ENCODE results near the gene PPP1R3F. TPM values are rescaled to one million over a fixed set of nuclear protein-coding genes. Genes with fewer than 3 reads are reported as not detected.
A peak's percentile ranks its signal among the peaks of the same experiment; 100 is the strongest.
"Not testable (repeated sequence)": the region's sequence is repeated elsewhere in the genome, so short reads cannot be mapped to it uniquely, and the experiment has no call there.

The PPP1R3F gene
- total RNA-seq, 2 experiments from 2014 or later = 7.0 to 8.1 TPM

DNA sequence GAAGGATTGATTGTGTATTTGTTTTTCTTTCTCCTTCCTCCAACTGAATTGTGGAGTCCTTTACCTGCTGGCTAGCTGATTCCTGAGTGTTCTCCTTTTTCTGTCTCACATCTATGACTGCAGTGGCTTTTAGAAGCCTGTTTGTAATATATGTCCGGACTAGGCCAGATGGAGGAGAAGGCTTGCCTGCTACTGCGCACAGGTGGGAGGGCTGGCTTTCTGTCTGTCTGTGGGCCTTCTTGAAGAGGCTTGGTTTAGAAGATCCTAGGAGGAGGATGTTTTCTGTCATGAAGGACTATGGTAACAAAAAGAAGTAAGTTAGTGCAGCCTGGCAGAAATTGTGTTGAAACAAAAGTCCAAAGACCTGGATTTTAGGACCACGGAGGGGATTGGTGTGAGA is 8.5 kb downstream of the PPP1R3F start:
- no peaks in the 10 kb centered on the region for H3K9me3 Mint-ChIP-seq
- H3K36me3 Mint-ChIP-seq = peaks cover 12% of the 10 kb centered on the region
- peak overlapping the region; percentile 73 for H3K4me3 Mint-ChIP-seq
- intact Hi-C loops (cut with micrococcal nuclease) = loop anchor here (10.0 kb wide), 1 partner anchor 703 kb away; the partner anchor contains the start of gene RBM3
- DNase-seq = no peak
- no peaks in the 10 kb centered on the region for H3K27me3 Mint-ChIP-seq
- POLR2A ChIA-PET = interaction anchor here (2.0 kb wide), 1 partner anchor 9 kb away, joined by 6 read pairs; the partner anchor contains the start of gene PPP1R3F
- CTCF ChIA-PET = interaction anchor here (1.1 kb wide), 1 partner anchor 9 kb away, joined by 4 read pairs; no protein-coding TSS in a partner anchor
- peaks cover 85% of the 10 kb centered on the region for H3K4me1 Mint-ChIP-seq (ENCODE audit: low read depth)
- H3K27ac Mint-ChIP-seq = peak overlapping the region; percentile 100

DNA sequence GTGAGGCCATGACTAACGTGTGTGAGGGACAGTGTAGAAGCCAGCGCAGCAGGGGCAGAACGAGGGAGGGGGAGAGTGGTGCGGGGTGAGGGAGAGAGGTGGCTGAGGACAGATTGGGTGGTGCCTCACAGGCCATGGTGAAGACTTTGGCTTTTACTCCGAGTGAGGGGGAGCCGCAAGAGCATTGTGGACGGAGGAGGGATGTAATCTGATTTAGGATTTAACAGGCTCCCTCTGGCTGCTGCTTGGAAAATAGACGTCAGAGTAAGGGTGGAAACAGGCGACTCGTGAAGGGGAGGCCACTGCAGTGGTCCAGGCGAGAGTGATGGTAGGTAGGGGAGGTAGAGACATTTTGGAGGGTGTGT is 13.0 kb downstream of the PPP1R3F start:
- no peak for DNase-seq
- CTCF ChIA-PET = no interaction called here
- POLR2A ChIA-PET = no interaction called here

DNA sequence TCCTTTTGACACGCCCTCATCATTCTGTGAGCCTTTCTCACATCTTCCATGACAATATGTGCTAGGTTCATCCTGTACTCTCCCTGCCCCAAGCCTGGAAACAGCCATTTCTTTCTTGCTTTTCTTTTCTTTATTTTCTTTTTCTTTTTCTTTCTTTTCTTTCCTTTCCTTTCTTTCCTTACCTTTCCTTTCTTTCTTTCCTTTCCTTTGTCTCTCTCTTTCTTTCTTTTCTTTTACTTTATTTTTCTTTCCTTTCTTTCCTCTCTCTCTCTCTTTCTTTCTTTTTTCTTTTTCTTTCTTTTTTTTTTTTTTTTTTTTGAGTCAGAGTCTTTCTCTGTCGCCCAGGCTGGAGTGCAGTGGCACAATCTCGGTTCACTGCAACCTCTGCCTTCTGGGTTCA is 14.6 kb downstream of the PPP1R3F start:
- ChIA-PET POLR2A (no interaction called here), CTCF (interaction anchor here (0.7 kb wide), 1 partner anchor 24 kb away, joined by 3 read pairs; no protein-coding TSS in a partner anchor)
- no peaks in the 10 kb centered on the region for H3K9me3 Mint-ChIP-seq
- H3K27me3 Mint-ChIP-seq = no peaks in the 10 kb centered on the region
- H3K4me3 Mint-ChIP-seq = no peak overlapping the region
- no peak for DNase-seq
- no peak overlapping the region for H3K27ac Mint-ChIP-seq
- peaks cover 45% of the 10 kb centered on the region for H3K4me1 Mint-ChIP-seq (ENCODE audit: low read depth)
- intact Hi-C loops (cut with micrococcal nuclease) = no loop called here
- H3K36me3 Mint-ChIP-seq = no peaks in the 10 kb centered on the region

More for the DNA sequence above, 13.0 kb downstream of the PPP1R3F start:
- intact Hi-C loops (cut with micrococcal nuclease) = no loop called here
- Mint-ChIP-seq H3K9me3 (no peaks in the 10 kb centered on the region), H3K27ac (peak overlapping the region; percentile 33), H3K27me3 (no peaks in the 10 kb centered on the region), H3K4me1 (ENCODE audit: low read depth) (peaks cover 48% of the 10 kb centered on the region), H3K4me3 (no peak overlapping the region), H3K36me3 (no peaks in the 10 kb centered on the region)

DNA sequence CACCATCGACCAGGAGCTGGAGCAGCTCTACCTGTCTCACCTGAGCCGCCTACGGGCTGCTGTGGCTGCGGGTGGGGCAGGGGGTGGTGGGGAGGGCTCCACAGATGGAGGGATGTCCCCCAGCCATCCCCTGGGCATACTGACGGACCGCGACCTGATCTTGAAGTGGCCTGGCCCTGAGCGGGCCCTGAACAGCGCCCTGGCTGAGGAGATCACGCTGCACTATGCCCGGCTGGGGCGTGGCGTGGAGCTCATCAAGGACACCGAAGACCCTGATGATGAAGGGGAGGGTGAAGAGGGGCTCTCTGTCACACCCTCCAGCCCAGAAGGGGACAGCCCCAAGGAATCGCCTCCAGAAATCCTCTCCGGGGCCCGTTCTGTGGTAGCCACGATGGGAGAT is 16.5 kb downstream of the PPP1R3F start:
- no peak overlapping the region for H3K4me3 Mint-ChIP-seq
- no peak overlapping the region for H3K27ac Mint-ChIP-seq
- H3K9me3 Mint-ChIP-seq = no peaks in the 10 kb centered on the region
- peaks cover 34% of the 10 kb centered on the region for H3K4me1 Mint-ChIP-seq (ENCODE audit: low read depth)
- POLR2A ChIA-PET = no interaction called here
- DNase-seq = no peak
- H3K27me3 Mint-ChIP-seq = no peaks in the 10 kb centered on the region
- intact Hi-C loops (cut with micrococcal nuclease) = no loop called here
- no peaks in the 10 kb centered on the region for H3K36me3 Mint-ChIP-seq
- CTCF ChIA-PET = interaction anchor here (1.3 kb wide), 1 partner anchor 9 kb away, joined by 4 read pairs; no protein-coding TSS in a partner anchor

DNA sequence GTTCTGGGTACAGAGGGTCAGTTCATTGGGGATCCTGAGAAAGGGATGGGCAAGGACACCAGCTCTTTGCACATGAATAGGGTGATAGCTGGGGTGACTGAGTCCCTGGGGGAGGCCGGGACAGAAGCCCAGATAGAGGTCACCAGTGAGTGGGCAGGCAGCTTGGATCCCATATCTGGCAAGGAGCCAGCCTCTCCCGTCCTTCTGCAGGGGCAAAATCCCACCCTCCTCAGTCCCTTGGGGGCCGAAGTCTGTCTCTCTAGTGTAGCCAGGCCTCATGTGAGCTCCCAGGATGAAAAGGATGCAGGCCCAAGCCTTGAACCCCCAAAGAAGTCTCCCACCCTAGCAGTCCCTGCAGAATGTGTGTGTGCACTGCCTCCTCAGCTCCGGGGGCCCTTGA is 17.0 kb downstream of the PPP1R3F start:
- no peak for DNase-seq
- intact Hi-C loops (cut with micrococcal nuclease) = no loop called here
- H3K9me3 Mint-ChIP-seq = no peaks in the 10 kb centered on the region
- no peaks in the 10 kb centered on the region for H3K36me3 Mint-ChIP-seq
- no peaks in the 10 kb centered on the region for H3K27me3 Mint-ChIP-seq
- H3K4me1 Mint-ChIP-seq (ENCODE audit: low read depth) = peaks cover 35% of the 10 kb centered on the region
- ChIA-PET POLR2A (no interaction called here), CTCF (interaction anchor here (1.3 kb wide), 1 partner anchor 9 kb away, joined by 4 read pairs; no protein-coding TSS in a partner anchor)
- no peak overlapping the region for H3K27ac Mint-ChIP-seq
- H3K4me3 Mint-ChIP-seq = no peak overlapping the region

DNA sequence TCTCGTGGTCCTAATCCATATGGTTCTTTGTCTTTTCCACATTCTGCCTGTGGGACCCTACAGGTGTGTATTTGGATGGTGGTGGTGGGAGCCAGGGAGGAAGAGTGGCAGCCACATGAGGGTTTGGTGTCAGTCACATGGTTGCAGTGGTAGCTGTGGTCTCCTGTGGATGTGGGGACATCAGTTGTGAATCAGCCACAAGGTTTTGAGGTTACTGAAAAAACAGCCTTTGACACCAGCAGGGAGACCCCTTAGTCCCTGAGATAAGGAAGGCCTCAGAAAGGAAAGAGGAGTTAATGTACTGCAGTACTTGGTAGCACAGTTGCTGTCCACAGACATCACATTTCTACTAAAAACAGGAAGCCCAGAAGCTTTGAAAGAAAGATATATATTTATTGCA is 18.1 kb downstream of the PPP1R3F start:
- intact Hi-C loops (cut with micrococcal nuclease) = no loop called here
- no peak overlapping the region for H3K4me3 Mint-ChIP-seq
- no peak for DNase-seq
- CTCF ChIA-PET = no interaction called here
- H3K9me3 Mint-ChIP-seq = no peaks in the 10 kb centered on the region
- no peaks in the 10 kb centered on the region for H3K36me3 Mint-ChIP-seq
- H3K27ac Mint-ChIP-seq = no peak overlapping the region
- H3K4me1 Mint-ChIP-seq (ENCODE audit: low read depth) = peaks cover 32% of the 10 kb centered on the region
- H3K27me3 Mint-ChIP-seq = no peaks in the 10 kb centered on the region
- POLR2A ChIA-PET = no interaction called here

DNA sequence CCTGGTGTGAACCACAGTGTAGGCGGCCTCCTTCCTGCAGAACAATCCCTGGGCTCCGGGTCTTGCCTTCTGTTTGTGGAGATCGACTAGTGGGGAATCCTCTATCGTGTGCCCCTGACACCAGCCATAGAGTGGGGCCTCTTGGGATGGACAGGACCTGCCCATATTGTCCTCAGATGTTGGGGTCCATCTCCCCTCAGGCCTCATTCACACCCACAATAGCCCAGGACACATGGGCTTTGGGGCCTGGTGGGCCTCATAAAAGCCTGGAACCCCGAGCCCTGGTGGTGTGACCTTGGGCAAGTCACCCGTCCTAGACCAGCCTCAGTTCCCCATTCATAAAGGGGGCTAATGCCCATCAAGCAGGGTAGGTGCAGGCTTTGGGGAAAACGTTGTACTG is 20.6 kb downstream of the PPP1R3F start:
- intact Hi-C loops (cut with micrococcal nuclease) = no loop called here
- no peak for DNase-seq
- H3K36me3 Mint-ChIP-seq = no peaks in the 10 kb centered on the region
- H3K4me1 Mint-ChIP-seq (ENCODE audit: low read depth) = peaks cover 31% of the 10 kb centered on the region
- H3K27ac Mint-ChIP-seq = no peak overlapping the region
- no peaks in the 10 kb centered on the region for H3K9me3 Mint-ChIP-seq
- CTCF ChIA-PET = no interaction called here
- no peaks in the 10 kb centered on the region for H3K27me3 Mint-ChIP-seq
- POLR2A ChIA-PET = no interaction called here
- no peak overlapping the region for H3K4me3 Mint-ChIP-seq

DNA sequence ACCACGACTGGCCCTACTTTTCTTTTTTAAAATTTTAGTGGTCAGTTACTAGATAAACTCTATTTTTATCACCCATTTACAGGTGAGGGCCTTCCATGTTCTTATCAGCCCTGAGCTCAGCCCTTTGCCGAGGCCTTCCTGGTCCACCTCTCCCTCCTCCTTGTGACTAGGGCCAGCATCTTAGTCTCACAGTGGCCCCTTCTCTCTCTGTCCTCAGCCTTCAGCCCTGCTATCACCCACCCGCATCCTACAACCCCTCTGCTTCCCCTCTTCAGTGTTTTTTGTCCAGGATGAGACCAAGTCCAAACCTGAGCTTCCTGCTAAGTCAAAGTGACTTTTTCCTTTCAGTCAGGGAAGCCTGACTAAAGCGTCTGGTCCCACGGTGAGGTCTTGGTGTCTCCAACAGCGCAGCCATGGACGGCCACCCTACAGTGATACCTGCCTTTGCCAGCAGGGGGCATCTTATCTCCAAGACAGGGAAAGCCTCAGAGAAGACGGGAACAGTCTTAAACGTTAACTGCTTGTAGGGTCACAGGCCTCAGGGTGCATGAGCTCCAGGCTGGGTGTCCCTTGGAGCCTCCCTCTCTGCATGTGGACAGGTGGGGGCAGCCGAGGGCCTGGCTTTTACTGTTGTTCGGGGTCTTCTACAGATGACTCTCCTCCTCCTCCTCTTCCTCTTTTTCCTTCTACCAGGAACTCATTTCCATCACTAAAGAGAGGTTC is 22.2 kb downstream of the PPP1R3F start:
- DNase-seq = peak; percentile 79
- intact Hi-C loops (cut with micrococcal nuclease) = loop anchor here (2.0 kb wide), 1 partner anchor 19 kb away; no protein-coding TSS in a partner anchor
- no peak overlapping the region for H3K27ac Mint-ChIP-seq
- H3K27me3 Mint-ChIP-seq = no peaks in the 10 kb centered on the region
- ChIA-PET POLR2A (no interaction called here), CTCF (interaction anchor here (0.8 to 1.4 kb wide), 5 partner anchors 8 to 462 kb away, joined by 3 to 12 read pairs (median 3); no protein-coding TSS in a partner anchor)
- H3K4me3 Mint-ChIP-seq = no peak overlapping the region
- H3K36me3 Mint-ChIP-seq = no peaks in the 10 kb centered on the region
- H3K9me3 Mint-ChIP-seq = no peaks in the 10 kb centered on the region
- peaks cover 32% of the 10 kb centered on the region for H3K4me1 Mint-ChIP-seq (ENCODE audit: low read depth)

DNA sequence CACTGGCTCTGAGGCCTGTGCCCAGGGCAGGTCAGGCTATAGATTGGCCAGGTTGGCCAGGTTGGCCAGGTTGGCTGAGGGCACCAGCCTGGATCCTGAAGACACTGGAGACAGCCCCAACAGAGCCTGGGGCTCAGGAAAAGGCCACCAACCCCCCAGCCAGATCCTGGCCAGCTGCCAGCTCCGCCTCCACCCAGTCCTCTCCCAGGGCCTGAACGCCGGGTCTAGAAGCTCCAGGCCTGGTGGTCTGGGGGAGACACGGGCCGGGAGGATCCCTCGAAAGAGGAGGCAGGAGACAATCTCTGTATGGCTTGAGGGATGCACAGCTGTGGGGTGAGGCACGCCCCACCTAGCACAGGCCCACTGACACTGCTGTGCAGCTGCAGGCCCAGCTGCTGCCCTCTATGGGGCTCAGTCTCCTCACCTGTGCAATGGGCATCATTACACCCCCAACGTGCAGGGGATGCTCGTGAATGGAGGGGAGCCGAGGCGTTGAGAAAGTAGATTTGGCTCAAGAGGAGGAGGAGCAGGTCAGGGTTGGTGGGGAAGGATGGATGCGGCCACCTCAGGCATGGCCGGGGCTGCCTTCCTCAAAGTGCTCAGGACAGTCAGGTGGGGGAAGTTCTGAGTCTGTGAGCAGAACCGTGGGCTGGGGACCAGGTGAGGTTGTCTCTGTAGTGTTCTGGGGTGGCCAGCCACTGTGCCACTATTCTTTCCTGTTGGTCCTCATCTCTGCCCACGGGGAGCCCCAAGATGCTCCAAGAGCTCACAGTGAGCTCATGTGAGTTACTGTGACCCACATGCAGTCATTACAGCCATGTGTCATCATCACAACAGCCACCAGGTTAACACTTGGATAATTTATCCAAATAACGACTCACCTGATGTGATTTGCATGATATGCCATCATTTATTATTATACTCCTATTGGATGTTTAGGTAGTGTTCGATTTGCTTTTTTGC is 23.1 kb downstream of the PPP1R3F start:
- Mint-ChIP-seq H3K4me3 (no peak overlapping the region), H3K9me3 (no peaks in the 10 kb centered on the region), H3K27ac (no peak overlapping the region), H3K27me3 (no peaks in the 10 kb centered on the region), H3K4me1 (ENCODE audit: low read depth) (peaks cover 26% of the 10 kb centered on the region), H3K36me3 (no peaks in the 10 kb centered on the region)
- intact Hi-C loops (cut with micrococcal nuclease) = loop anchor here (1.0 to 2.0 kb wide), 2 partner anchors 17 to 20 kb away; no protein-coding TSS in a partner anchor
- CTCF ChIA-PET = interaction anchor here (0.6 to 1.4 kb wide), 7 partner anchors 9 to 1133 kb away, joined by 3 to 12 read pairs (median 3); no protein-coding TSS in a partner anchor
- POLR2A ChIA-PET = no interaction called here
- DNase-seq = no peak

DNA sequence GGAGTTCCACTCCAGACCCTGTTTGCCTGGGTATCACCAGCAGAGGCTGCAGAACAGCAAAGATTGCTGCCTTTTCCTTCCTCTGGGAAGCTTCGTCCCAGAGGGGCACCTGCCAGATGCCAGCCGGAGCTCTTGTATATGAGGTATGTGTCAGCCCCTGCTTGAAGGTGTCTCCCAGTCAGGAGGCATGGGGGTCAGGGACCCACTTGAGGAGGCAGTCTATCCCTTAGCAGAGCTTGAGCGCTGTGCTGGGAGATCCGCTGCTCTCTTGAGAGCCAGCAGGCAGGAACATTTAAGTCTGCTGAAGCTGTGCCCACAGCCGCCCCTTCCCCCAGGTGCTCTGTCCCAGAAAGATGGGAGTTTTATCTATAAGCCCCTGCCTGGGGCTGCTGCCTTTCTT is 29.7 kb downstream of the PPP1R3F start:
- H3K27me3 Mint-ChIP-seq; H3K9me3 Mint-ChIP-seq; POLR2A ChIA-PET; H3K4me3 Mint-ChIP-seq; DNase-seq; CTCF ChIA-PET; H3K27ac Mint-ChIP-seq; H3K4me1 Mint-ChIP-seq (ENCODE audit: low read depth); intact Hi-C loops (cut with micrococcal nuclease); H3K36me3 Mint-ChIP-seq: not testable (repeated sequence)

DNA sequence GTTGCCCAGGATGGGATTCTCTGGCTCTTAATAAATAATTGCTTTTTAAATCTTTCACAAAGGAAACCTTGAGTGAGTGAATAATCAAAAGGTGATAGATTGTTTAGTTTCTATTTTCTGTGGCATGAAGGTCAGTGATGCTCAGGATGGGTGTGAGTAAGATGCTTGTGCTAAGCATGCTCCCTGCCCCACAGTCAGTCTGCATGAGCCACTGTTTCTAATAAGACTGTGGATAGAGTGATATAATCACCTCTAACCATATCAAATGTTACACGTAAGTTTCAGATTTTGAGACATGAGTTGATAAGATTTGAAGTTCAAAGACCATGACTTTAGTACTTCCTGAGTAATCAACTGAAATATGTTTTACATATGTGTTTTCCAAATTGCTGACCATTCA is 31.1 kb downstream of the PPP1R3F start:
- CTCF ChIA-PET = no interaction called here
- H3K27ac Mint-ChIP-seq = no peak overlapping the region
- H3K4me3 Mint-ChIP-seq = no peak overlapping the region
- POLR2A ChIA-PET = no interaction called here
- H3K27me3 Mint-ChIP-seq = no peaks in the 10 kb centered on the region
- H3K36me3 Mint-ChIP-seq = no peaks in the 10 kb centered on the region
- intact Hi-C loops (cut with micrococcal nuclease) = no loop called here
- DNase-seq = no peak
- no peaks in the 10 kb centered on the region for H3K9me3 Mint-ChIP-seq
- peaks cover 2% of the 10 kb centered on the region for H3K4me1 Mint-ChIP-seq (ENCODE audit: low read depth)

DNA sequence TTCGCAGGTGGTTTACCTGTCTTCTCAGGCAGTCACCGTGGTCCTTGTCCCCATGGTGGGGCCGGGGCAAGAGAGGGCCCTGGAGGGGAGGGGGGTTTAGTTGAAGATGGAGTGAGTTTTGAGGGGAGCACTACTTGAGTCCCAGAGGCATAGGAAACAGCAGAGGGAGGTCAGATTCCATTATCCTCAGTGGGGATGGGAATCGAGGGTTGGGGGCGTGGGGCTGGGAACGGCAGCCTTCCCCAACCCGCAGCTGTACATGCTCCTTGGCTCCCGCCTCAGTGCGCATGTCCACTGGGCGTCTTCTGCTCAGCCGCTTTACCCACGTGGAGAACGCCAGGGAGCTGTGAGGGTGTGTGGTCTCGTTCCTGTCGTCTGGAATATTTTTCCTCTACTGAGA is 33.8 kb downstream of the PPP1R3F start, which contains the start of gene GAGE10:
Gene GAGE10, plus strand, starts transcription at position 301 of the 400 bp plus-strand sequence. CDS start 1,214 bp downstream, outside the sequence.
- Mint-ChIP-seq H3K27ac (no peak within 1 kb of the TSS), H3K27me3 (no peaks in the 10 kb centered on the region), H3K36me3 (no peaks in the 10 kb centered on the region), H3K9me3 (no peaks in the 10 kb centered on the region), H3K4me3 (no peak within 1 kb of the TSS), H3K4me1 (ENCODE audit: low read depth) (peaks cover 1% of the 10 kb centered on the region)
- ChIA-PET POLR2A (no interaction called here), CTCF (no interaction called here)
- no peak for DNase-seq
- intact Hi-C loops (cut with micrococcal nuclease) = no loop called here
